Activated T-cell treated with anti-CD3 and anti-CD28 coated beads for 24 hours (primary cell): ENCODE results near the gene LPA.
A peak's percentile ranks its signal among the peaks of the same experiment; 100 is the strongest.
"Not testable (repeated sequence)": the region's sequence is repeated elsewhere in the genome, so short reads cannot be mapped to it uniquely, and the experiment has no call there.

ENCODE experiments used
- DNase-seq: peaks from one replicate; pipeline ENCODE4 v3.0.0-alpha.2; 2020; ENCODE audit warnings: low read depth

LPA gene

GRCh38 chr6:160664198-160664597, at the start of gene LPA:
Gene LPA, minus strand, starts transcription at chr6:160664275. Its CDS starts 61 bp downstream, at chr6:160664214.
- DNase-seq, result not testable (repeated sequence)

DNA sequence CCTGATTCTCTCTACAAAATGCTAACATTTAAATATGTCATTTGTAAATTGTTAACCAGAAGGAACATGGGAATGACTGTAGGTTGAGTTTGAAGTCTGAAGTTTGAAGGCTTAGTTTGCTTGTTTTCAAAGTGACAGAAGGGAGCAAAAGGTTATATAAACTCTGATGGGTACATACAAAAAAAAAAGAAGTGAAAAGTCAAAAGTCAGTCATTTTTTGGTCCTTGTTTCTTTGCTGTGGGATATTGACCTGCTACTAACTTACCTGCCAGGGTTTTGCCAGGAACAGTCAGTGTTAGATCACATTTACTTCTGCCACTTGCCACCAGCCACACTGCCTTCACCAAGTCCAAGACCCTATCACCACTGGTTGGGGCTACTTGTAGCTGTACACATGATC, 44.9 kb upstream of the LPA start:
- DNase-seq, result not testable (repeated sequence)

DNA sequence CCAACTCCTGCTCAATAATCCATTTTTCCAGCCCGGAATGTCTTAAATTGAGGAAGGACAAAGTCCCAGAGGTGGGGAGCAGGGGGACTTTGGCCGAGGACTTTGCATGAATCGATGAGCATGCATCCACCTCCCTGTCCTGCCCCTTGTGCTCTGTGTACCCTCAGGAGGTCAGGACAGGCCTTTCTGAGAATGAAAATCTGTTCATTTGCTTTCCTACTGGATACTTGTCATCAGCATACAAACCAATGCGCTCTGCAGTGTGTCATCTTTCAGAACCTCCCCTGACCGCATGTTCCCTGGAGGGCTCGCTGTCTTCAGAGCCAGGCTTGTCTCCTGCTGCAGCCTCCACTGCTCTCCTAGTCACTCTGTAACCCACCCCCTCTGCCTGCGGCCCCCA, 40.6 kb upstream of the LPA start:
- DNase-seq, result not testable (repeated sequence)

- DNase-seq, result not testable (repeated sequence)
Measured at GRCh38 chr6:160701918-160702680, 38.0 kb upstream of the LPA start, which contains the start of gene PLG. Gene PLG, plus strand, starts transcription at chr6:160702244. Its CDS starts 61 bp downstream, at chr6:160702305.

GRCh38 chr6:160697826-160698225, 33.8 kb upstream of the LPA start:
- no peak for DNase-seq

- DNase-seq, result not testable (repeated sequence)
Measured at GRCh38 chr6:160696884-160697283, 32.8 kb upstream of the LPA start.

DNA sequence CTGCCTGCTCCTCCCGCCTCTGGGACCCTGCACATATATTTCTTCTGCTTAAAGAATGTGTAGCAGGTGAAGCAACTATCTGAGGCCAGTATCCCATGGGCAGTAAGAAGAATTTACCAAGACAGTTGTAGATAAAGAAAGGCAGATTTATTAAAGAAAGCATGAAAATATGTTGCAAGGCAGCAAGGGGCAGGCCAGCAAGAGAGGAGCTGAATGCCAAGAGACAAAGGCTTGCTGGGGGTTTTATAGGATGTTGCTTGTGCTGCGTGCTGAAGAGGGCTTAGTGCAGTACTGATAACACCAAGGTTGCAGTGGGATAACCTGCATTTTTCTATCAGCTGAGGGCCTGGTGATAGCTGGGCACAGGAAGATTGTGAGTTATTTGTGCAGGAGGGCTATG, 31.5 kb upstream of the LPA start:
- DNase-seq, result not testable (repeated sequence)

DNA sequence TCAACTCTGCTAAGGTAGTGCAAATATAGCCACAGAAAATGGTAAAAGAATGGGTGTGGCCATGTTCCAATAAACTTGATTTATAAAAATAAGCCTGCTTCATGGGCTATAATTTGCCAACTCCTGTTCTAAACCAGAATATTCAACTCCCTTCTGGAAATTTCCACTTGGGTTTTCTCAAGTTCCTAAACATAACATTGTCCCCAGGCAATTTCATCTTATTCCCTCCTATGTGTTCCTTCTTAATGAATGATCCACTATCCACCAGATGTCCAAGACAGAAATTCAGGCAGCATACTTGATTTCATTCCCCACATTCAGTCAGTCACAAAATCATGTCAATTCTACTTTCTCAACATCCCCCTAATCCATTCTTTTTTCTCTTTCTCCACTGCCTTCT, 30.9 kb upstream of the LPA start:
- DNase-seq, result not testable (repeated sequence)

DNA sequence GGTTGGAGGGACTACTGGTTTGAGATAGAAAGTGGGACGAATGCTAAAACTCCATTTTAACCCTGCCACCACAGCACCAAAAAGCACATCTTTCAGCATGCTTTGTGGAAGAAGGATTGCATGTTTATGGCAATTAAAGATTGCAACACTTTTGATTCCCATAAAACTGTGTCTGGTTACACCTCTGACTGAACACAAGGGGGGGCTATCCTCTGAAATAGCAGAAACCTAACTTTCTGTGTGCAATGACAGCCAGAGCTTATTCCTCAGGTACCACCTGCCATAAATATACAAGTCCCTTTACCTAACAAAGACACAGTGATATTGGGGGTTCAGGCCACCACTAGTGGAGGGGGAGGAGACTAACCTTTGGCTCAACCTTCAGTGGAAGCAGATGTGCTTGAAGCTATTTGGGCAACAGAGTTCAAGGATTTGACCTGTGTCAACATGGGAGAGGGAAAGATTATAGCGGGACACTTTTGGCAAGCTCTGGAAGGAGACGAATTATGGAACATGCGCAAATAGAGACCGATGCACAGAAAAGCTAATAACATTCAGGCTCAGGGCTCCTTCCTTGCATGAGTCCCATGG, 28.4 kb upstream of the LPA start:
- DNase-seq, result no peak

- no peak for DNase-seq
Measured at GRCh38 chr6:160691617-160692016, 27.5 kb upstream of the LPA start.

DNA sequence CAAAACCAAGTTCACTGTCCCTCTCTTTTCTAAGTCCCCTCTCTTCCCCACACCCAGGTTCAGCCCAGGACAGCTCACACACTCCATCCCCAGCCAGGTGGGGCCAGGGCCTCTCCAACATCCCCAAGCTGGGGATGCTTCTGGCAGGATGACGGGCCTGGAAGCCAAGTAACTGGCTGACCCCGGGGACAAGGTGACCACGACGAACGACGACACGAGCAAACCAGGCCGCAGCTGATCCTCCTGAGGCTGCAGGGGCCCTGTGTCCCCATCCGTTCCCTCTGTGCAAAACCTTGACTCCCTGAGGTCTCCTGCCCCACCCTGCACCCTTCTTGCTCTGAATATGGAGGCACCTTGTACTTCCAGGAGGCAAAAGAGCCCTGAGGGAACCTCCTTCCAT, 26.4 kb upstream of the LPA start:
- no peak for DNase-seq

DNA sequence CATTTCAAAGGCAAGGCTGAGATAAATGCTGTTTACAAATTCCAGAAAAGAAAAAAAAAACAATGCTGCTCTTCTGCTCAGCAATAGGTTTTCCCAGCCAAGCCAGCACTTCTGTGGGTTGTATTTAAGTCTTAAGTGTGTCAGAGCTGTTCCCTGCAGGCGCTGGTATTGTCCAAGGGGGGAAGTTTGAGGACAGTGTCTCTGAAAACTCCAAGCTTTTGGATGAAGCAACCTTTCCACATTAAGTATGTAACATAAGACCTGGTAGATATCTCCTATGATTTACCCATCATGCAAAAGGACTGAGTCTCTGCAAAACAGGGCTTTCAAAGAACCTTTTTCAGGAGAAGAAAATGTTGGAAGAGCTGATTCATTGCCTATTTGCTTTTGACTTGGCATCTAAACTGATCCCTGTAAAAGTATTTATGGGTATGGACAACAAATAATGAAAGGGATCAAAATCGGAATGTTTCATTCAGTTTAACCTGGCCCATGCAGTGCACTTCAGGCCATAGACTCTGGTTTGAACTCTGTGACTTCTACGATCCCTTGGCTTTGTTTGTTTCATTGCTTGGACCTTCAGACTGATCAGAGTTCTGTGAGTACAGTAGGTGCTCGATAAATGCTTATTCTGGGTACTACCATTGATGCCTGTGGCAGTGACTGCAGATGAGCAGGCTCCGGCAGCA, 21.8 kb upstream of the LPA start:
- DNase-seq, result no peak

GRCh38 chr6:160685101-160685761, 21.2 kb upstream of the LPA start:
- DNase-seq, result not testable (repeated sequence)

- DNase-seq, result no peak
Measured at GRCh38 chr6:160679402-160679769, 15.3 kb upstream of the LPA start.

DNA sequence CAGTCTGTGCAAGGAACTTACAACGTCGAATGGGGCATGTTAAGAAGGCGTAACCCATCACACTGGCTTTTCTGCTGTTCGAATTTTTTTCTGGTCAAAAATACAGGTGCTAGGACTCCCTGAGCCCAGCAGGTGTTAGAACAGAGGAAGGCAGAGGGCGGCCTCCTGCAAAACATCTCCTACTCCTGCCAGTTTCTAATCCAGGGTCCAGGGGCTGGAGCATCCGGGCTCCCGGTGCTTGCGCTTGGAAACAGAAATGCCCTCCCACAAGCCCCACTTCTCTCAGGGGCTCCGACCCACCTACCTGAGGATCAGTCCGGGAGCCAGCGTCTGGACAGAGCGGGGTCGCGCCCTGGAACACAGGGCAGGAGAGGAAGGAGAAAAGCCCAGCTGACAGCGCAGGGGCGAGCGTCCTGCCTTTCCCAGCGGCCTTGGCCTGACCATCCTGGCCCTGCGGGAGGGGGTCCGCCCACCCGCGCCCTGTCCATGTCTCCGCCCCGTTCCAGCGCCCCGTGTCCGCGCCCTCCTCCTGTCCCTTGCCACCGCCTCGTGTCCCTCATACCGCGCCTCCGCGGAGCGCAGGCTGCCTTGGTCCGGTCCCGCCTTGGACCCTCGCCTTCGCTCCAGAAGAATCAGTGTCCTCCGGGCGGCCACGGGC, 14.8 kb upstream of the LPA start:
- no peak for DNase-seq

DNA sequence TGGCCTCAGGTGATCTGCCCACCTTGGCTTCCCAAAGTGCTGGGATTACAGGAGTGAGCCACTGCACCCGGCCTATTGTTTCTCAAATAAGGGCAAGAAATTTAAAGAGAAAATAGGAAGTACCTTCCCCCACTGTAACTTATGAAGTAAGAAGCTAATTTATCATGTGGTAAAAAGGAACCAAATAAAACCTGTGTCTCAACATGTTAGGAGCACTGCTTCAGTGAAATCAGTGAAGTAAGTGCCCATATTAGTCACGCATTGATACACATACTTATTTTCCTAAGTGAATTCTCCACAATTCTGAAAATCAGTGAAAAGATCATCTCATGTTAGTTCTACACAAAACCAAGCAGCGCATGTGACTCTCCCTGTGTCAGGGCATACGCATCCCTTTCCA, 14.2 kb upstream of the LPA start:
- no peak for DNase-seq

DNA sequence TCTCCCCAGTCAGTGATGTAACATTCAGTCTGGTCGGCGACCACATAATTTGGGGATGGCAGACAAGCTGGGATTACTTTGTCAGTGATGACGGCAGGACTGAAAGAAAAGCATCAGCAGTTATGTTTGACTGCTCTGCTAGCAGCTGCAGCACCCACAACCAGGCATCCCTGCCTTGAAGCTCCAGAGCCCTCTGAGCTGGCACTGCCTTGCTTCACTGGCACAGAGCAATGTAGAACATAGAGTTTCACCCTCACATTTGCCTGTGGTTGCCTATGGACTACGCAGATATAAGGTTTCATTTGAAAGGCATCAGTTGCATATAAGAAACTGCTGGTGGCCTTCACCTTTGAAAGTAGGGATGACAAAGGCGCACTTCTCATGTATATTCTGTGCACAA, 12.3 kb upstream of the LPA start:
- DNase-seq, result not testable (repeated sequence)

DNA sequence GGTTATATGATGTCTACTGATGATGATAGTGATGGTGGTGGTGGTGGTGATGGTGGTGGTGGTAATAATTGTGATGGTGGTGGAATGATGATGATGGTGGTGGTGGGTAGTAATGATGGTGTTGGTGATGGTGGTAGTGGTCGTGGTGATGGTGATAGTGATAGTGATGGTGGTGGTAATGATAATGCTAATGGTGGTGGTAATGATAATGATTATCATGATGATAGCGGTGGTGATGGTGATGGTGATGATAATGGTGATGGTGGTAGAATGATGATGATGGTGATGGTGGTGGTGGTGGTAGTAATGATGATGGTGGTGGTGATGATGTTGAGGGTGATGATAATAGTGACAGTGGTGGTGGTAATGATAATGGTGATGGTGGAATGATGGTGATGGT, 4.5 kb upstream of the LPA start:
- DNase-seq, result no peak

- DNase-seq, result peak; percentile 7
Measured at GRCh38 chr6:160667639-160668481, 3.8 kb upstream of the LPA start.

DNA sequence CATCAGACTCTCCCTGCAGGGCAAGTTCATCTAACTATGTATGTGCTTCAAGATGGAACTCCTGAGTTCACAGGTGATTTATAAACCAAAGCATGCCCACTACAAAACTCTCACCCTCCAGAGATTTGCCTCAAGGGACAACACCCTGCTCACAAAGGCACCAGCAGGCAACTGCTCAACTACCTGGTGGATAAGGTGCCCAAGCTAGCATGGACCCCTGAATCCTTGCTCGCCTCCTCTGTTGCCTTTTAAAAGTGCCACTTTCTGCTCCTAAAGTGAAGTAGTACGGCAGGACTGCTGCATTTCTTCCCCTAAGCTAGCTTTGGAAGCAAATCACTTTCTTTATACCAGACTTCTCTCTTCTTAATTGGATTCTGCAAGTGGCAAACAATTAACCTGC, 1.2 kb downstream of the LPA start:
- DNase-seq, result no peak

GRCh38 chr6:160662429-160662828, 1.6 kb downstream of the LPA start:
- no peak for DNase-seq
